Loucy (cell line): ENCODE results near the gene TOB2.

Experiments
- EZH2phosphoT487 ChIP-seq: fragments of 200-600 bp; IDR thresholded peaks from 2 replicates; pipeline ENCODE4 v1.6.1; 2018; ENCODE audit warnings: antibody characterized with exemption, mild to moderate bottlenecking, moderate library complexity, borderline replicate concordance
- TF ChIP-seq, protein P1 (sequence below): fragments of 200-600 bp; sonication (generic); conservative IDR thresholded peaks from 2 replicates; pipeline ENCODE4 v1.5.1; 2014; ENCODE audit warnings: mild to moderate bottlenecking, antibody characterized with exemption, low read length

GRCh38 chr22:41470886-41471285 lies 24.3 kb upstream of the TOB2 start:
- TF ChIP-seq, protein P1, sequence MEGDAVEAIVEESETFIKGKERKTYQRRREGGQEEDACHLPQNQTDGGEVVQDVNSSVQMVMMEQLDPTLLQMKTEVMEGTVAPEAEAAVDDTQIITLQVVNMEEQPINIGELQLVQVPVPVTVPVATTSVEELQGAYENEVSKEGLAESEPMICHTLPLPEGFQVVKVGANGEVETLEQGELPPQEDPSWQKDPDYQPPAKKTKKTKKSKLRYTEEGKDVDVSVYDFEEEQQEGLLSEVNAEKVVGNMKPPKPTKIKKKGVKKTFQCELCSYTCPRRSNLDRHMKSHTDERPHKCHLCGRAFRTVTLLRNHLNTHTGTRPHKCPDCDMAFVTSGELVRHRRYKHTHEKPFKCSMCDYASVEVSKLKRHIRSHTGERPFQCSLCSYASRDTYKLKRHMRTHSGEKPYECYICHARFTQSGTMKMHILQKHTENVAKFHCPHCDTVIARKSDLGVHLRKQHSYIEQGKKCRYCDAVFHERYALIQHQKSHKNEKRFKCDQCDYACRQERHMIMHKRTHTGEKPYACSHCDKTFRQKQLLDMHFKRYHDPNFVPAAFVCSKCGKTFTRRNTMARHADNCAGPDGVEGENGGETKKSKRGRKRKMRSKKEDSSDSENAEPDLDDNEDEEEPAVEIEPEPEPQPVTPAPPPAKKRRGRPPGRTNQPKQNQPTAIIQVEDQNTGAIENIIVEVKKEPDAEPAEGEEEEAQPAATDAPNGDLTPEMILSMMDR = no peak
- no peak for TF ChIP-seq EZH2phosphoT487
